HG02973 (cell line): Measurements from ENCODE around the gene FBXO46.
"Not testable (repeated sequence)": the region's sequence is repeated elsewhere in the genome, so short reads cannot be mapped to it uniquely, and the experiment has no call there.

Experiments used
- ATAC-seq: cut with Tn5 transposase; IDR thresholded peaks from one replicate; pipeline ENCODE4 v1.9.1; 2021; ENCODE audit warnings: moderate library complexity; ENCODE audit not compliant: unreplicated experiment

The FBXO46 gene

GRCh38 chr19:45729800-45730290 is 851 bp downstream of the FBXO46 start:
- no peak for ATAC-seq

GRCh38 chr19:45728683-45729082 is 2.0 kb downstream of the FBXO46 start:
- not testable (repeated sequence) for ATAC-seq

- ATAC-seq = not testable (repeated sequence)
Observed at GRCh38 chr19:45720065-45720464, 10.6 kb downstream of the FBXO46 start.

- ATAC-seq = no peak
Observed at GRCh38 chr19:45717983-45718650, 12.6 kb downstream of the FBXO46 start.

GRCh38 chr19:45717131-45717982 is 13.3 kb downstream of the FBXO46 start:
- ATAC-seq = peak; percentile 85

GRCh38 chr19:45716359-45717130 is 14.2 kb downstream of the FBXO46 start:
- ATAC-seq = no peak

GRCh38 chr19:45715139-45715538 is 15.6 kb downstream of the FBXO46 start:
- no peak for ATAC-seq

- no peak for ATAC-seq
Observed at GRCh38 chr19:45713141-45713540, 17.6 kb downstream of the FBXO46 start.

- no peak for ATAC-seq
Observed at GRCh38 chr19:45712699-45713067, 18.0 kb downstream of the FBXO46 start.

- no peak for ATAC-seq
Observed at GRCh38 chr19:45711851-45712698, 18.6 kb downstream of the FBXO46 start.

GRCh38 chr19:45710356-45711130 is 20.2 kb downstream of the FBXO46 start:
- ATAC-seq = no peak

GRCh38 chr19:45705710-45706415 is 24.8 kb downstream of the FBXO46 start:
- ATAC-seq = no peak

- no peak for ATAC-seq
Observed at GRCh38 chr19:45705115-45705514, 25.6 kb downstream of the FBXO46 start.

- ATAC-seq = no peak
Observed at GRCh38 chr19:45701676-45702075, 29.0 kb downstream of the FBXO46 start.

- ATAC-seq = no peak
Observed at GRCh38 chr19:45693106-45693788, 37.4 kb downstream of the FBXO46 start.

GRCh38 chr19:45692187-45693105 is 38.2 kb downstream of the FBXO46 start, which contains the start of gene QPCTL:
Gene QPCTL (plus strand): TSS chr19:45692666. CDS start chr19:45692704, 38 bp downstream.
- ATAC-seq = peak; percentile 75

GRCh38 chr19:45691516-45692186 is 39.0 kb downstream of the FBXO46 start, which contains the start of gene SNRPD2:
Gene SNRPD2 (minus strand): TSS chr19:45691953. CDS start chr19:45691888, 65 bp downstream.
- ATAC-seq = peak; percentile 37
